HG03558 (cell line): ENCODE results near the gene DYSF.

ENCODE experiments used
- ATAC-seq: cut with Tn5 transposase; IDR thresholded peaks from one replicate; pipeline ENCODE4 v1.9.1; 2021; ENCODE audit warnings: moderate number of reproducible peaks; ENCODE audit not compliant: unreplicated experiment; ENCODE audit errors: extremely low read depth

Gene DYSF

DNA sequence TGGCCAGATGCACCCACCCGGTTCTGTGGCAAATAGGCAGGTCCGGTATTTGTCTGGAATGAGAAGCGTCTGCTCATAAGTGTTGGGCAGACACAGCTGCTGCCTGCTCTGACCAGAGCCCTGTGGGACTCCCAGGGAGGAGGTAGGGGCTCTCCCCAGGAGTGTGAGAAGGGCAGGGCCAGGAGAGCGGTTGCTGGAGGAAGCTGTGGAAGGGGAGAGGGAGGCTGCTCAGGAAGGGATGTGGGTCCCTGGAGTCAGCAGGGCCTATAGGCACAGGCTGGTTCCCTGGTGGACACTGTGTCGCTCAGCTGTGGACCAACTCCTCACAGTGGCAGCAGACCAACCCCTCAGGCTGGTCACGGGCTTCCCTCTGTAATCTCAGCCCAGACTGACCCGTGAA is 109.2 kb downstream of the DYSF start:
- ATAC-seq, result no peak

DNA sequence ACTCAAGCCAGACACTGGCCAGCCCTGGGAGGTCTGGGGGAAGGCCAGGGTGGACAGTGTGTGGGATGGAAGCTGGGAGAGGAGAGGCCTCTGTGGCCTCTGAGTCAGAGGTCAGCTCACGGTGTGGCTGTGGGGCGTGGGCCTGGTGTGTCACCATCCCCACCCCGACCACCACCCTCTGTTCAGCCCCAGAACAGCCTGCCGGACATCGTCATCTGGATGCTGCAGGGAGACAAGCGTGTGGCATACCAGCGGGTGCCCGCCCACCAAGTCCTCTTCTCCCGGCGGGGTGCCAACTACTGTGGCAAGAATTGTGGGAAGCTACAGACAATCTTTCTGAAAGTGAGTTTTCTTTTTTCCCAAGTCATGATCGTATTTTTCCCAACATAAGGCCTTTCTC is 110.5 kb downstream of the DYSF start:
- no peak for ATAC-seq

DNA sequence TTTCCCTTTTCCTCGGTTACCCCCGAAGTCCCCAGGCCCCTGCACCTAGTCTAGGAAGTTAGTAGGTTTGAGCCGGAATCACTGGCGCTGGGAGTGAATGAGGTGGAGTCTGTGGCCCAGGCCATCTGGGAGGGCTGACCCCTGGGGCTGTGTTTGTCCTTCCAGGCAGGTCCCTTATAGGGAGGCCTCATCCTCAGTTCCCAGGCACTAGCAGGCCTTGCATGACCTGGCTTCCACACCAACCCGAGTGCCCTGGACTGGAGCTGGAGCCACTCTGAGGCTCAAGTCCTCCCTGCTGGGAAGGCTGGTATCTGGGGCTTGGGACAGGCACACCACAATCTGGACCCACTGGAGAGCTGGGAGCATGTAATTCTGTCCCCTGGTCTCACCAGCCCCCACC is 111.0 kb downstream of the DYSF start:
- no peak for ATAC-seq

DNA sequence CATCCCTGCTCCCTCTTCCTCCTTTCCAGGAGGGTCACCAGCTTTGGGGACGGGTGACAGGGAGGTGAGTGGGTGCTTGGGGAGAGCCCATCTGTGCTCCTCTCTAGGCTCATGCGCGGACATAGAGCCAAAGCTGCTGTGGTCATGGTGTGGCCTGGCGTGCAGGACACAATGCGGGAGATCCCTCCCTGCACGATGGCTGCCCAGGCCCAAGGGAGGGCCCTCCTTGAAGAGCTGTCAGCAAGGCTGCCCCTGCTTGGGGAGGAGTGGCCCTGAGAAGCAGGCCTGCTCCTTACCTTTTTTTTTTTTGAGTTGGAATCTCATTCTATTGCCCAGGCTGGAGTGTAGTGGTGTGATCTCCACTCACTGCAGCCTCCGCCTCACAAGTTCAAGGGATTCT is 111.4 kb downstream of the DYSF start:
- ATAC-seq, result no peak

DNA sequence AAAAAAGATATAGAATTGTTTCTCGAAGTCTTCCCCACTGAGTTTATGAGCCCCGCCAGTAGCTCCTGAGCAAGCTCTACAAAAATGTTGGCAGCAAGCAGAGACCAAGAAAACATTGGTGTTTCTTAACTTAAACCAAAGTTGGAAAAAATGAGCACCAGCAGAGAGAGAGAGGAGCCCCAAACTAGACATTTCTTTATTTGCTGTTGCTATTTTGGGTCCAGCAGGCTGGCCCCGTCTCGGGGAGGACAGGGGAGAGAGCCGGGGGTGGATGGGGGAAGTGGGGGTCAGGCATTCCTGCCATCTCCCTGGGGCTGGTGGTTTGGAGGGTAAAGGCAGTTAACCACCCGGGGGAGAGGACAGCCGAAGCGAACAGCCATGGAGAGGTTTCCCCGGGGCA is 113.0 kb downstream of the DYSF start:
- ATAC-seq, result no peak

DNA sequence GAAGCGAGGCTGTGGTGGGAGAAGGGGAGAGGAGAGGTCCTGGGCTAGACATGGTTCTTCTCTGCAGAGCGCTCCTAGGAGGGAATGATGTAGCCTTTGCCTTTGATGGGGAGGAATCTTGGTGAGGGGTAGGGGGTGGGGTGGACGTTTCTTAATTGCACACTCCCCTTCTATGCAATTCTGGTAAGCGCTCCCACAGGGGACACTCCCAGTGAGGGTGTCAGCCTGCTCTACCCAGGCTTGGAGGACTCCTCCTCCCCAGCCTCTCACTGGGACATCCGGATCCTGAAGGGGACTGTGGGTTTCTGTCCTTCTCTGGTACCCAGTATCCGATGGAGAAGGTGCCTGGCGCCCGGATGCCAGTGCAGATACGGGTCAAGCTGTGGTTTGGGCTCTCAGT is 114.3 kb downstream of the DYSF start:
- no peak for ATAC-seq

DNA sequence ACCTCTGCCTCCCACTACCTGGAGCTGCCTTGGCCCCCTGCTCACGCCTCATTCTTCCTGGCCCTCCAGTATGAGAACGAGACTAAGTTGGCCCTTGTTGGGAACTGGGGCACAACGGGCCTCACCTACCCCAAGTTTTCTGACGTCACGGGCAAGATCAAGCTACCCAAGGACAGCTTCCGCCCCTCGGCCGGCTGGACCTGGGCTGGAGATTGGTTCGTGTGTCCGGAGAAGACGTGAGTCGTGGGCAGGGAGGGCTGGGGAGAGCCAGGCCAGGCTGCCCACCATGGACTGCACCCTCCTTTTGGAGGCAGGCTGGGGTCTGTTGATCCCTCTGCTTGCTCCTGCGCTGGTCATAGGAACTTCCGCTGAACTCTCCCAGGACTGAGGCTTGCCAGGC is 114.7 kb downstream of the DYSF start:
- no peak for ATAC-seq

DNA sequence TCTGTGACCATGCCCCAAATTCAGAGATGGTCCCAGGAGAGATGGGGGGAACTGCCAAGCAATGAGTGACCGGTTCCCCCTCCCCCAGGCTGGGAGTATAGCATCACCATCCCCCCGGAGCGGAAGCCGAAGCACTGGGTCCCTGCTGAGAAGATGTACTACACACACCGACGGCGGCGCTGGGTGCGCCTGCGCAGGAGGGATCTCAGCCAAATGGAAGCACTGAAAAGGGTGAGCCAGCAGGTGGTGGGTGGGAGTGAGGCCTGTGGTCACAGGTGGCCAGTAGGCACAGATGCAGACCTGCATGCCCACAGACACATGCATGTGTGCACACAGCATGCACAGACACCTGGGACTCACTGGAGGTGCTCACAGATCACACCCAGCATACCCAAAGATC is 117.2 kb downstream of the DYSF start:
- no peak for ATAC-seq

DNA sequence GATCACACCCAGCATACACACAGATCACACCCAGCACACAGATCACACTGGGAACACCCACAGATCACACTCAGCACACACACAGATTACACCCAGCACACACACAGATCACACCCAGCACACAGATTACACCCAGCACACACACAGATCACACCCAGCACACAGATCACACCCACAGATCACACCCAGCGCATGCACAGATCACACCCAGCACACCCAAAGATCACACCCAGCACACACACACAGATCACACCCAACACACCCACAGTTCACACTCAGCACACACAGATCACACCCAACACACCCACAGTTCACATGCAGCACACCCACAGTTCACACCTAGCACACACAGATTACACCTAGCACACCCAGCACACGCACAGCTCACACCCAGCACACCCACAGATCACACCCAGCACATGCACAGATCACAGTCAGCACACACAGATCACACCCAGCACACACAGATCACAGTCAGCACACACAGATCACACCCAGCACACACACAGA is 117.6 kb downstream of the DYSF start:
- no peak for ATAC-seq

DNA sequence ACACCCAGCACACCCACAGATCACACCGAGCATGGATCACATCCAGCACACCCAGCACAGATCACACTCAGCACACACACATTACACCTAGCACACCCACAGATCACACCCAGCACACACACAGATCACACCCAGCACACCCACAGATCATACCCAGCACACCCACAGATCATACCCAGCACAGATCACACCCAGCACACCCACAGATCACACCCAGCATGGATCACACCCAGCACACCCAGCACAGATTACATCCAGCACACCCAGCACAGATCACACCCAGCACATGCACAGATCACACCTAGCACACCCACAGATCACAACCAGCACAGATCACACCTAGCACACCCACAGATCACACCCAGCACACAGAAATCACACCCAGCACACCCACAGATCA is 118.6 kb downstream of the DYSF start:
- no peak for ATAC-seq

DNA sequence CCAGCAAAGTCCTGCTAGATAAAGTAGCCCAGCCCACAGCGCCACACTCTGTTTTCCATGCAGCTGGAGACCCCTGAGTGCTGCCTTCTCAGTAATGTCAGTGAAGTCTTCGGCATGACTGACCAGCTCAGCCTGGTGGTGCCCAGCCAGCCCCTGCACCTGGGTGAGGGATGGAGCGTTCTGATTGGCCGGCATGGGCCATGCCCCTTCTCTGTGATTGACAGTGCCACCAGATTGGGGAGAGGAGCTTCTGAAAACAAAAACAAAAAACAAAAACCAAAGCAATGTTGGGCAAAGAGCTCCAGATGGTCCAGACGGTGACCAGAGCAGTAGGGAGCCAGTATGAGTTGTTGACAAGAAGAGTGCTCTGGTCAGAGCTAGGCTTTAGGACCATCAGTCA is 122.6 kb downstream of the DYSF start:
- no peak for ATAC-seq

DNA sequence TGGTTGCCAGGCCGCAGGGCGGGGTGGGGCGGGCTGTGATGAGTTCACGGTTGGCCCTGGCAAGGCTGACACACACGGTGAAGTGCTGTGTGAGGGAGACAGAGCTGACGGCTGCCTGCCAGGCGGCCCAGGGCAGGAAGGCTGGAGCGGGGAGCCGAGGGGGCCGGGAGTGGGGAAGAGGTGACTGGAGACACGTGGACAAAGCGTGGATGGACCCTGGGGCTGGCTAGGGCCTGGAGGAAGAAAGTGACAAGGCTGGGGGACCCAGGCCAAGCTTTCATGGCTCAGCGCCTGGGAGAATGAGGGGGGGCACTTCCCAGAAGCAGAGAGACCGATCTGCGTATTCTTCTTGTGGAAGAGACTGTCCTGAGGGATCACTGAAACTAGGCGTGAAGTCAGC is 123.2 kb downstream of the DYSF start:
- no peak for ATAC-seq

DNA sequence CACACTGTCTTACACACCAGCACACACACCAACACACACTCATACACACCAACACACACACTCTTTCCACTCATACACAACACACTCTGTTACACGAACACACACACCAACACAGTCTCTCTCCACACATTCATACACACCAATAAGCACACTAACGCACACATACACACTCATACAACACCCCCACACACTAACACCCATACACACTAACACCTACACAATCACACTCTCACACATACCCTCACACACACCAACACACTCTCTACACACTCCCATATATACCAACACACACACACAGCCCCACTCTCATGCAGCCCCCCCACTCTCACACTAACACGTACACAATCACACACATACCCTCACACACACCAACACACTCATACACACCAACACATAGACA is 123.8 kb downstream of the DYSF start:
- ATAC-seq, result no peak

DNA sequence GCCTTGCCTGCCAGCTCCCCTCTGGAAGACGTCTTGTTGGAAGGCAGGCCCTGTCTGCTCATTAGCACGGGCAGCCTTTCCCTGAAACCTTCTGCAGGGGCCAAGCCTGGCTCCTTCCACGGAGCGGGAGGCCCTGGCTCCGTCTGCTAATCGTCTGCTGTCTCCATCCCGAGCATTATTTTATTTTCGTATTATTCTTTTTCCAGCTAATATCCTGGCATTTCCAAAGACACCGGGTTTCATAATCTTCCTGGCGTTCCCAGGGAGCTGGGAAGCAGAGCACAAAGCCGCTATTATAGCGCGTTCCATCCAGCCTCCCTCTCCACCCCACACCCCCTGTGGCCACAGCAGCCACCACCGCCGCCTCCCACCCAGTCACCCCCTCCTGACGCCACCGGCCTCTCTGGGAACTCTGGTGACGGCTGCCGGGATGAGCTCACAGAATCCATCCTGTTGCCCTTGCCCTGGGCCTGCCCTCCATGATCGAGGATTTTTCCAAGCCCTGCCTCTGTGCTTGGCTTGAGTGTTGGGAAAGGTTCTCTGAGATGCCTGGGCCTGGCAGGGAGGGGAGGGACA is 125.5 kb downstream of the DYSF start:
- no peak for ATAC-seq

DNA sequence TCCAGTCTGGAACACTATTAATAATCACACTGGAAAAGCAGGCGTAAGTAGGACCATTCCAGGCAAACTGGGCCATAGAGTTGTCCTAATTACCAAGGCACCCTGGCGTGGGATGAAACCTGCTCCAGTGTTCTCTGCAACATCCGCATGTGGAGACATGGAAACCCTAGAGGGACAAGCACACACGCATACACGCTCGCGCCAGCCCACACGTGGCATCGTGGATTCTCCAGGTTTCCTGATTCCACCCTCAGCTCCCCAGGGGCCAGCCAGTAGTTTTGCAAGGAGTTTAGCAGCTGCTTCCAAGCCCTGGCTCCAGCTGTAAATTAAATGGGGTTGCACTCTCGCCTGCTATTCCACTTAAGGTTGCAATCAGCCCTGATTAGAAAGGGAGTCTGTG is 127.7 kb downstream of the DYSF start:
- no peak for ATAC-seq

DNA sequence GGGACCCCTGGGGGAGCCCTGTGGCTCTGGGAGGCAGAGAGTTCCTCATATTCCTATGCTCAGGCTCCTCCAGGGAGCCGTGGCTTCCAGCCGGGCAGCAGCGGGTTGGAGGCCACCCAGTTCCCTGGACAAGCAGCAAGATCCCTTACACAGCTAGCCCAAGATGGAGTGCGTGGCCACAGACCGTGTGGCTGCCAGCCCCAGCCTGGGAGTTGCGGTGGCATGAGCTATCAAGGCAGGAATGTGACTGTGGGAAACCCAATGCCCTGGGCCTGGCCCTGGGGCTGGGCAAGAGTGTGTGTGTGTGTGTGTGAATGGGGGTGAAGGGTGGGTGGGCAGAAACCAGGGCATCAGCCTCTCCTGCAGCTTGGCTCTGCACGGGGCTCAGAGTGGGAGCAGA is 130.5 kb downstream of the DYSF start:
- ATAC-seq, result no peak

DNA sequence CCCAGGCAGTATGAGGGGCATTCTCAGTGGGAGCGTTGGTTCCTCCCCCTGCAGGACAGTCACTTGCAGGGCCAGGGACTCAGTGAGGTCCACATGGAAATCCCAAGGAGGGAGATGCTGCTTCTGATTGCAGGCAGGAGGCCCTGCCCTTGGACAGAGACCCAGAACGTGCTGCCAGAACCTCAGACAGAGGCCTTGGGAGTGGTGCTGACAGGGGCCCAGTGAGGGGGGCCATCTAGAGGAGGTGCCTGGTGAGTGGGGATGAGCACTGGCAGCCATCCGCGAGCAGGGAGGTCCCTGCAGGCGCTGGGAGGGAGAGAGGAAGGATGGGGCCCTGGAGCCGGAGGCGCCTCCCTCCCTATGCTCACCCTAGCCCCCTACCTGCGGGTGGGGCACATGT is 133.1 kb downstream of the DYSF start:
- ATAC-seq, result no peak

DNA sequence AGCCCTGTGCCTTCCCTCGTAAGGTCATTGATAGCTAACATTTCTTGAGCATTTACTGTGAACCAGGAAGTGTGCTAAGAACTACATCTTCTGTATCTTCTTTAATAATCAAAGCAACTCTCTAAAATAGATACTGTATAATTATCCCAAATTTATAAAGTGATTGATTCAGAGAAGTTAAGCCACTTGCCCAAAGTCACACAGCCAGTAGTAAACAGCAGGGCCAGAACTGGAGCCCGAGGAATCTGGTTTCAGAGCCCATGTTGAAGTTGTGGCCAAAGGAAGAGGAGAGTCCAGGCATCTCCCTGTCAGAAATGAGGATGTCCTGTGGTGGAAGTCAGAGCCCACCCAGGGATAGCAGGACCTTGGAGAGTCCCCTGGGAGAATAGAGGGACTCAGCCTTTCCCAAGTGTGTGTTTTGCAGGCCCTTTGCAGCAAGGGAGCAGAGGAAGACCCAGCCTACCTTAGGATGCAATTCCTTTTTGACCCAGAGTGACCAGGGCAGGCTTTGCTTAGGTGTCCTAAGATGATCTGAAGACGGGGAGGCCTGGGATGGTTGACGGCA is 134.2 kb downstream of the DYSF start:
- no peak for ATAC-seq

DNA sequence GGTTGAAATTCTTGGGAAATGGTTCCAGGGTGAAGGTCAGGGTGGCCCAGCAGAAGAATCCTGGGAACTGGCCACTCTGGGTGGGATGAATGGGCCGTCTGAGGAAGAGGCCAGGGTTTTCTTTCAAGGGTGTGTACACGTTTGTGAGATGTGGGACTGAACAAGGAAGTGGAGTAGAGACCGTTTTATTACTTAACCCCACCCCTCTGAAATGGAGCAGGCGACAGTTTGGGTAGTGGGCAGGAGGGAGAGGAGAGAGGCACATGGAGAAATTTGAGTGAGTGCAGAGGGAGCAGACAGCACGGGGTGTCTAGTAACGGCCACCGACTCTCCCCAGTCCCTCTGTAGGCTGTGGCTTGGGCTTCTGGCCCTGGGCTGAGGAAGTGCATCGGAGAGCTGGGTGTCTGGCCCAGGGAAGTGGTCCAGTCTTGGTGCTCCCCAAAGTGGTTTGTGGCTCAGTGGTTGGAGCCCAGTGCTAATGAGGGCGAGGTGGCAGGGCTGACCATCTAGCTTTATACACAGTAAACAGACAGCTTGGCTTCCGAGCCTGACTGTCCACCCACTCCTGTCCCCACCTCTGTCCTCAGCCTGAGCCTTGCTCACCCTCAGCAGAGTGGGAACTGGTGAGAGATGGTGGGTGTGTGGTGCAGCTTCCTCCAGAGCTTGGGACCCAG is 135.3 kb downstream of the DYSF start:
- no peak for ATAC-seq

DNA sequence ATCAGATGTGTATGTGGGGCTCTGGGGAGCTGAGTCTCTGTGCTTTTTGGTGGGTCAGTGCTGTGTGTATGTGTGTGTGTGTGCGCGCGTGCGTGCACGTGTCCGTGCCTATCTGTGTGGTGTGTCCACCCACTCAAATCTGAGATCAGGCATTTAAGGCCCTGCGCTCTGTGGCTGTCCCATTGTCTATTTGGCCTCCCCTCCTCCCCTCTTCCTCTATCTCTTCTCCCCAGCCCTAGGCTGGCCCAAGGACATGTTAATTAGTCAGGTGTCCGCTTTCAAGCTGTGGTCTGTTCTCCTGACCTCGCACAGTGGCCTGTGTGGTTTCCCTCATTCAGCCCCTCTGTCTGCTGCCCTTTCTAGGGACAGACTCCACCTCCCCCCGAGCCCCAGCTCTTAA is 136.4 kb downstream of the DYSF start:
- ATAC-seq, result no peak

DNA sequence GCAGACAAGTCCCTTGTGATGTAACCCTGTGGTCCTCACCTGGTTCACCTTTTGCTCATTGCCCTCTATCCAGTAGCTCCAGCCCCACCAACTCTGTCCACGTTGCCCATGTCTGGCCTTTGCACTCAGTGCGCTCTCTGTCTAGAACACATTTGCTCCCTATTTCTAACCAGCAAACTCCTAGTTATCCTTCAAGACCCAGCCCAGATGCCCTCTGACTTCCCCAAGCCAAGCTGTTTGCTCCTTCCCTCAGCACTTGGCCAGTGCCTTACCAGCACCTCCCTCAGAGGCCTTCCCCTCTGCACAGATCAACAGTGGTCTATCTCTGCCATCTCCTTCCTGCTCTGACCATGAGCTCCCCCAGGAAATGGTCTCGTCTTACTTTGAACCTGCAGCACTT is 137.7 kb downstream of the DYSF start:
- no peak for ATAC-seq

DNA sequence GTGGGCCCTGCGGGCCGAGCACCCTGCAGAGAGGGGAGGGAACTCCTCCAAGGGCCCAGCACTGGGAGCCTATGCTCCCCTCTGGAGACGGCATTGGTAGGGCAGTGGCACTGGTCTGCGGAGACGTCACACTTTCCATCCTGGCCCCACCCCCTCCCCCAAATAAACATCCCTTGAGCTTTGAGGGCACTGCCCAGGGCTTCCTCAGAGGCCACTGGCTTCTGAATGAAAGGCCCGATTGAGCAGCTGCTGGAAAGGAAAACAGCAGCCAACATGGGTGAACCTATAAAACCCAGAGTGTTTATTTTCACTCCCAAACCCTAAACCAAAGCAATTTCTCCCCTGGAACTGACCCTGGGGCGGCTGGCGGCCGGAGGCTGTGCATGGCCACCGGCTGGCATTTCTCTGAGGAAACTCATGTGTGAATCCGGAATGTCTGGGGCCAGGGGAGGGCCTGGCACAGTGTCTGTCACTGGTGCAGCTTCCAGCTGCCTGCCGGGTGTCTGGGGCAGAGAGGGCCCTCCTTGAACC is 138.9 kb downstream of the DYSF start:
- no peak for ATAC-seq
